GM11168 (cell line): ENCODE data around the gene RNU6-1.

ENCODE experiments used
- in situ Hi-C: fragments of 300-500 bp; cut with MboI; formaldehyde crosslinking; loops from one replicate; pipeline ENCODE4 v1.12.0; 2022; ENCODE audit warnings: low sequenced_read_pairs; ENCODE audit not compliant: unreplicated experiment

The RNU6-1 gene

GRCh38 chr15:67836134-67836455 is 3.8 kb downstream of the RNU6-1 start:
- in situ Hi-C loops: loop anchor here (5.0 to 10.0 kb wide), 2 partner anchors 51 to 379 kb away; no protein-coding TSS in a partner anchor

DNA sequence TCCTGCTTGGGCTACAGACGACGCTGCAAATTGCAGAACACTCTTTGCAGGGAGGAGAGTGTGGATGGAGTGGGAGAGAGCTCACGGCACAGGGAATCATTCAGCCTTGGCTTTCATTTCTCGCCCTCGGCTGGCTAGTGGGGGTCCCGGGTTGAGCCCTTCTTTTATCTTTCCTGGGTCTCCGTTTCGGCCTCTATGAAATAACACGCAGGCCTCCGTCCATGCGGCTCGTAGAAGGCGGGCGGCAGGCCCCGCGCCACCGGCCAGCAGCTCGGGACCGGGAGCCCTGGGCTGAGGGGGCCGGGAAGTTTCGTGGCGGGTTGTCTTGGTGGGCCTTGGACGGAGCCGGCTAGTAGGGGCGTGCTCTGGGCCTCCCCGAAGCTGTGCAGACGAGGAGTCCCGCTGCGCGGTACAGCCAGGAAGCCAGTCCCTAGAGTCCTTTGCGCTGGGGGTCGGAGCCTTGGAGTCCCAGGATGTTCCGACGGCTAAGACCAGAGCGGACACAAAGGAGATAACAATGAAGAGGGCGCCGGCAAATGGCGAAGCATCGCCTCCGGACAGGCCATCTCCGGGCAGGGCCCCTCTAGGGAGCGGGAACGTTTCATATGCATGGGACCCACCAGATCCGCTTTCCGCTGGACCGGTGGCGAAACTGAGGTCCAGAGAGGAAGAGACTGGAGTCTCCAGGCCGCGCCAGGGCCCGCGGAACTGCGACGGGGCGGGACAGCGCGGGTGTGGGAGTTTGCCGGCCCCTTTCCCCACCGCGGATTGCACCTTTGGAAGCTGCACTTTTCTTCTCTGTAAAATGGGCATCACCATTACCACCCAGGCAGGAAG is 4.3 kb downstream of the RNU6-1 start:
- in situ Hi-C loops: loop anchor here (5.0 to 10.0 kb wide), 2 partner anchors 51 to 378 kb away; no protein-coding TSS in a partner anchor

GRCh38 chr15:67834581-67835296 is 5.1 kb downstream of the RNU6-1 start:
- in situ Hi-C loops: loop anchor here (5.0 to 10.0 kb wide), 2 partner anchors 50 to 377 kb away; no protein-coding TSS in a partner anchor

GRCh38 chr15:67833710-67834511 is 5.9 kb downstream of the RNU6-1 start:
- in situ Hi-C loops: loop anchor here (10.0 kb wide), 1 partner anchor 49 kb away; no protein-coding TSS in a partner anchor

GRCh38 chr15:67832897-67833709 is 6.7 kb downstream of the RNU6-1 start:
- in situ Hi-C loops: loop anchor here (10.0 kb wide), 1 partner anchor 48 kb away; no protein-coding TSS in a partner anchor

- in situ Hi-C loops: loop anchor here (10.0 kb wide), 1 partner anchor 47 kb away; no protein-coding TSS in a partner anchor
Measured at GRCh38 chr15:67832031-67832551, 7.8 kb downstream of the RNU6-1 start.

DNA sequence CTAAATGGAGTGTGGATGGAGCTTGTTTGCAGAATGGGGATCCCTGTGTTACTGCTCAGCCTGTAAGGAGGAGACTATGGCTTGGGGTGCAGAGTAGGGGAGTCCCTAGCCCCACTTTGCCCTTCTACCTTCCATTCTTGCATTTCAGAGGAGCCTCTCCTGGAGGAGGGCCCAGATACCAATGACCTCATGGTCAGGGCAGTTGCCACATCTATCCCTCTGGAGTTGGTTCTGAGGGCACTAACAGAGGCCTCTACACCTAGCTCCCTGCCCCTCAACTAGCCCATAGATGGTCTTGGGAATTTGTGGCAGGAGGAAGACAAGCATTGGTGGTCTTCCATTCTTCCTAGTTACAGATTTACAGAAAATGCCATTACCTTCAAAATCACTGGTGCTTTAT is 8.5 kb downstream of the RNU6-1 start:
- in situ Hi-C loops: loop anchor here (10.0 kb wide), 1 partner anchor 47 kb away; no protein-coding TSS in a partner anchor

DNA sequence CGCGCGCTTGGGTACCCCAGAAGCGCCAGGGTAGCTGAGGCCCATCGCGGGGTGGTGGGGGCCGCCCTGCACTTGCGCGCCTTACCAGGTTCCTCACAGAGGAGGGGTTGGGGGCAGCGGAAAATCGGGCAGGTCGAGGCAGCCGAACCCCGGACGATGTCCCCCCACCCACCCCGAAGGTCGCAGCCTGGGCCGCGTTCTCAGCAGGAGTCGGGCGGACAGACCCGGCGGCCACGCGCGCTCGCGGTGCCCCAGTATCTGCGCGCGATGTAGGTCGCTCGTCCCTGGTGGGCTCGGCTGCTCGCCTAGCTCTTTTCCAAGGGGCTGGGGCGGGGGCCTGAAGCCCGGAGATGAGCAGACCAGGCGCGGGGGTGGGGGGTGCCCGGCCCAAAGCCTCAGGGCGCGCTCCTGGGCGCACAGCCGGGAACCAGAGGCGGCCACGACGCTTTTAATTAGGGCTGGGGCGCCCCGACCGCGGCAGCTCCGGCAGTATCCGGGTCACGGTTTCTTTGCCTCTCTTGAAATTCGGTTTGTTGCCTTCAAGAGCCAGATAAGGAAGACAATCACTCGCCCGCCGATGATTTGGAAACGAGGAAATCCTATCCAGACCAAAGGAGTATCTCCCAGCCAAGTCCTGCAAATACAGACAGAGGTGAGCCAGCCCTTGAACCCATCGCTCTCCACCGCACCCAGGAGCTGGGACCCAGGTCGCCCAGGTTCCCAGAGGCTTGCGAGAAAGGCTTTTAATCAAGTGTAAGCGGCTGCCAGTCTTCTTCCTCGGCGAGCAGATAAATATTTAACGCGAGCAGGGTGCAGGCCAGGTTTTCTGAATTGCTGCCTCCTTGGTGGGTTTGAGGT is 10.0 kb downstream of the RNU6-1 start:
- in situ Hi-C loops: loop anchor here (10.0 kb wide), 1 partner anchor 45 kb away; no protein-coding TSS in a partner anchor

DNA sequence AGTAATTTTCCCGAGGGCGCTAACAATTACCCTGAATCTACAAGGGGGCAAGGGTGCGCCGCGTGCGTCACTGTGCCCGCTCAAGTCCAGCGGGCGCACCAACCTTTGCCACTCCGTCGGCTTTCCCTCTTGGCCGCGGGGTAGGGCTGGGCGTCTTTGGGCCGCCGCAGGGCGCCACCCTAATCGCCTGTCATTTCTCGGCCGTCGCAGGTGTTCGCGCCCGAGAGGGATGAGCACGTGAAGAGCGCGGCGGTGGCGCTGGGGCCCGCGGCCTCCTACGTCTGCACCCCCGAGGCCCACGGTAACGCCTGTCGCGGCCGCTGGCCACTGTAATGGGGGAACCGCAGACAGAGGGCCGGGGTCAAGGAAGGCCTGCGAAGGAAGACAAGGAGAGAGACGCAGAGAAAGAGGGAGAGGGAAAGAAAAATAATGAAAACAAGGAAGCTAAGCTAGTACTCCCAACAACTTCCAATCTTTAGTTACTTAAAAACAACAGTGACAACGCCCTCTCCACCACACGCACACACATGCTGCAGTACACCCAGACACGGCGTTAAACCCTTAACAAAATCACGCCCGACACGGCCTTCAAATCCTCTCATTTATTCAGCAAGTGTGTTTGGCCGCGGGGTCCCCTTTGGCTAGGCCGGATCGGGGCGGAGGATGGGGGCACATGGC is 10.7 kb downstream of the RNU6-1 start:
- in situ Hi-C loops: no loop called here

DNA sequence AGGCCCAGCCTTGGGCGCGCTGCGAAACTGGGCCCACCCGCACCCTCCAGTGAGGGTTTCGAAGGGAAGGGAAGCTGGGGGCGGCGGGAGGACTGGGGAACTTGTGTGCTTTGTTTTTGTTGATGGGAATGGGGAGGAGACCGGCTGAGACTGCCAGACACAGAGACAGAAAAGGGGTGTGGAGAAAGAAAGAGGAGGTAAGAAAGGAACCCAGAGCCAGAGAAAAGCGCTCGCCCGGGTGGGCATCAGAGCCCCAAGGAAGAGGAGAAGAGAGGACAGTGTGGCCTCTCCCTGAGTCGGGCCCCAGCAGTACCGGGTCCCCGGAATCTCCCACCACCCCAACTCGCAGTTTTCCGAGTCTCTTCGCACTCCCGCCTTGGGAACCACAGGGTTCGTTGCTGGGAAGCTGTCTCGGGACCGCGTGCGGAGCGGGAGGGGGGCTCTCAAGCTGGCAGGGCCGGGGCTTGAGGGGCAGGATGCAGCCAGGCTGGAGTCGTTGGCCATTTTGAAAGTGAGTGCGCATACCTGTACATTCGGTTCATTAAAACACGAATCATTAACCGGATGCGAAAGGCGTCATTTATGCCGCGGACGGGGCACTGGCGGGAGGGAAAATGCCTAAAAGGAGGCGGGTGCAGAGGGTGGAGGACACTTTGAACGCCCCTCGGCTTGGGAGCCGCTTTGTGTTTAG is 11.4 kb downstream of the RNU6-1 start:
- in situ Hi-C loops: no loop called here

DNA sequence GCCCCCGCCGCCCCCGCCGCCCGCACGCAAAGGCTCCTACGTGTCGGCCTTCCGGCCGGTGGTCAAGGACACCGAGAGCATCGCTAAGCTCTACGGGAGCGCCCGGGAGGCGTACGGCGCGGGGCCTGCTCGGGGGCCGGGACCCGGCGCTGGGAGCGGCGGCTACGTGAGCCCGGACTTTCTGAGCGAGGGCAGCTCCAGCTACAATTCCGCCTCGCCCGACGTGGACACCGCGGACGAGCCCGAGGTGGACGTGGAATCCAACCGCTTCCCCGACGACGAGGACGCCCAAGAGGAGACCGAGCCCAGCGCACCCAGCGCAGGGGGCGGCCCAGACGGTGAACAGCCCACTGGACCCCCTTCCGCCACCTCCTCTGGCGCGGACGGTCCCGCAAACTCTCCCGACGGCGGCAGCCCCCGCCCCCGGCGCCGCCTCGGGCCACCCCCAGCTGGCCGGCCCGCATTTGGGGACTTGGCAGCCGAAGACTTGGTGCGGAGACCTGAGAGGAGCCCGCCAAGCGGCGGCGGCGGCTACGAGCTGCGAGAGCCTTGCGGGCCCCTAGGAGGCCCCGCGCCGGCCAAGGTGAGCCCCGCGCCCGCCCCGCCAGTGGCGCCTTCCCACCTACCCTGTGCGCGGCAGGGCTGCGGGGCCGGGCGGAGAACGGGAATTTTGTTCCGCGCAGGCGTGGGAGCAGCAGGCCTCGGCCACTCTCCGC is 12.1 kb downstream of the RNU6-1 start:
- in situ Hi-C loops: no loop called here

DNA sequence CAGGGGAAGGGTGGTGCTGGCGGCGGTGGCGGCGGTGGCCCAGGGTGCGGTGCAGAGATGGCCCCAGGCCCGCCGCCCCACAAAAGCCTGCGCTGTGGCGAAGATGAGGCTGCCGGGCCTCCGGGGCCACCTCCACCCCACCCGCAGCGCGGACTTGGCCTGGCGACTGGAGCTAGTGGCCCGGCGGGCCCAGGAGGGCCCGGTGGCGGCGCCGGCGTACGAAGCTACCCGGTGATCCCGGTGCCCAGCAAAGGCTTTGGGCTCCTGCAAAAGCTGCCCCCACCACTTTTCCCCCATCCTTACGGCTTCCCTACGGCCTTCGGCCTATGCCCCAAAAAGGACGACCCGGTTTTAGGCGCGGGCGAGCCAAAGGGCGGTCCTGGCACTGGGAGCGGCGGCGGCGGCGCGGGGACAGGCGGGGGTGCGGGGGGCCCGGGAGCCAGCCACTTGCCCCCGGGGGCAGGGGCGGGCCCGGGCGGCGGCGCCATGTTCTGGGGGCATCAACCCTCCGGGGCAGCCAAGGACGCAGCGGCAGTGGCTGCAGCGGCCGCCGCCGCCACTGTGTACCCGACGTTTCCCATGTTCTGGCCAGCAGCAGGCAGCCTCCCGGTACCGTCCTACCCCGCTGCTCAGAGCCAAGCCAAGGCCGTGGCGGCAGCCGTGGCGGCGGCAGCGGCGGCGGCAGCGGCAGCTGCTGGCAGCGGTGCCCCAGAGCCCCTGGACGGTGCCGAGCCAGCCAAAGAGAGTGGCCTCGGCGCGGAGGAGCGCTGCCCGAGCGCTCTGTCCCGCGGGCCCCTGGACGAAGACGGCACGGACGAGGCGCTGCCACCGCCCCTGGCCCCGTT is 12.9 kb downstream of the RNU6-1 start:
- in situ Hi-C loops: no loop called here

DNA sequence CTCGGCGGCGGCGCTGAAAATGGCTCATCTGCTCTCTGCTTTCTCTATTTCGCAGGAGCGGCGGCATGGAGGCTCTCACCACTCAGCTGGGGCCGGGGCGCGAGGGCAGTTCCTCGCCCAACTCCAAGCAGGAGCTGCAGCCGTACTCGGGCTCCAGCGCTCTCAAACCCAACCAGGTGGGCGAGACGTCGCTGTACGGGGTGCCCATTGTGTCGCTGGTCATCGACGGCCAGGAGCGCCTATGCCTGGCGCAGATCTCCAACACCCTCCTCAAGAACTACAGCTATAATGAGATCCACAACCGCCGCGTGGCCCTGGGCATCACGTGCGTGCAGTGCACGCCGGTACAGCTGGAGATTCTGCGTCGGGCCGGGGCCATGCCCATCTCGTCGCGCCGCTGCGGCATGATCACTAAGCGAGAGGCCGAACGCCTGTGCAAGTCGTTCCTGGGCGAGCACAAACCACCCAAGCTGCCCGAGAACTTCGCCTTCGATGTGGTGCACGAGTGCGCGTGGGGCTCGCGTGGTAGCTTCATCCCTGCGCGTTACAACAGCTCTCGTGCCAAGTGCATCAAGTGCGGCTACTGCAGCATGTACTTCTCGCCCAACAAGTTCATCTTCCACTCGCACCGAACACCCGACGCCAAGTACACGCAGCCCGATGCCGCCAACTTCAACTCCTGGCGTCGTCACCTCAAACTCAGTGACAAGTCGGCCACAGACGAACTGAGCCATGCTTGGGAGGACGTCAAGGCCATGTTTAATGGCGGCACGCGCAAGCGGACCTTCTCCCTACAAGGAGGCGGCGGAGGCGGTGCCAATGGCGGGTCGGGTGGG is 13.7 kb downstream of the RNU6-1 start:
- in situ Hi-C loops: no loop called here

- in situ Hi-C loops: no loop called here
Measured at GRCh38 chr15:67824976-67825880, 14.6 kb downstream of the RNU6-1 start, which contains the start of gene SKOR1. TSS of gene SKOR1 (plus strand) at chr15:67825509. CDS start at chr15:67825603, 94 bp downstream.
